Measurements from ENCODE around the gene IL23R. TPM values are rescaled to one million over a fixed set of nuclear protein-coding genes. Genes with fewer than 3 reads are reported as not detected.

IL23R gene
- total and polyA plus RNA-seq, 2 of the 8 experiments (the other 6 are each of a cell fraction or from before 2014, with no cell fraction given): not detected

- TF ChIP-seq SP2 (IDR thresholded peaks at IDR 0.05; ENCODE audit: low read length): no peak
- no peak for TF ChIP-seq CBX8 (IDR thresholded peaks at IDR 0.05; ENCODE audit: borderline replicate concordance, low read depth, low read length)
- no peak for TF ChIP-seq SP4 (IDR thresholded peaks at IDR 0.05; ENCODE audit: low read length)
- no peak for TF ChIP-seq ZNF274 (IDR thresholded peaks at IDR 0.05; ENCODE audit: borderline replicate concordance, extremely low read depth, low read length)
- TF ChIP-seq NANOG (IDR thresholded peaks at IDR 0.05; ENCODE audit: insufficient read depth, low read depth, low read length, poor library complexity, severe bottlenecking): no peak
These were observed 75.8 kb downstream of the IL23R start (continued) for GRCh38 chr1:67242016-67242415.

All from H1 (cell line).